ENCODE data around the gene OLIG3.
A peak's percentile ranks its signal among the peaks of the same experiment; 100 is the strongest.

Gene OLIG3

DNA sequence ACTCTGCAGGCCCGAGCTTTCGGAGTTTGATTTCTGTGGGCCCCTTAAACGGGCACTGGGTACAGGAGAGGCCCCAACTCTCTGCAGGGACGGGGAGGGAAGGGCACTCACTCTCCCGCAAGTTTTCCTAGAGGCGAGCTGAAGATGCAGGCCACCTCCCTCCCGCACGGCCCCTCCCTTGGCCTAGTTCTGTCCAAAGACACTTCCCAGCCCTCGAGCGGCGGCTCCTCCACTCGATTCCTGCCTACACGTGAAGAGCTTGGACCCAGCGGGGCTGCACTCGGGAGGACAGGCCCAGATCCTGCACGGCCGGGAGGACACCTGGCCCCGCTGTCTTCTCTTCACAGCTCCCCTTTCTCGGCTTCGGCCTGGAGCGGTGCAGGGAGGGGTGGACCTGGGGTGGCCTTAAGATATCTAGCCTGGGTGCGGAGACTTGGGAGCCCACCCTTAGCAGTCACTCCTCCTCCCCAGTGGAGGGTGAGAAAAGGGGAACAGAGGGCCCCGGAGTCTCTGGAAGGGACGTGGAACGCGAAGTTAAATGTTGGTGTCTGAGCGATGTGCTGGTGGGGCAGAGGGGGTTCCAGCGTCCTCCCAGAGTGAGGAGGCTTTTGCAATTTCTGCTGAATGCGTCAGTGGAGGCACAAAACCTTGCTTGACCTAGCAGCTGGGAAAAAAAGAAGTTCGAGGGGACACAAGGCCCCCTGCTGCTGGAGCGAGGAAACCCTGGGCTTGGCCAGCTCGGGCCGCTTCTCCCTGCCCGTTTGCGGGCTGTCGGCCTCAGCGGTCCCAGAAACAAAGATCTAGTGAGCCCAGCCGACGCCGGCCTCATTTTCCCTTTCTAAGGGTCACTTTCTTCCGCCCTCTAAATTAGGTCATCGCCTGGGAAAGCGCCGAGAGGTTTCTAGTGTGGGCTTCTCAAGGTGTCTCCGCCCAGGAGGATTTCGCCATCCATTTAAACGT lies 4.9 kb downstream of the OLIG3 start:
- H3K4me1 Mint-ChIP-seq = peaks cover 35% of the 10 kb centered on the region
- no peaks in the 10 kb centered on the region for H3K36me3 Mint-ChIP-seq
- no peak overlapping the region for H3K27ac Mint-ChIP-seq
- peak overlapping the region; percentile 26 for H3K4me3 Mint-ChIP-seq
- H3K27me3 Mint-ChIP-seq = peaks cover 68% of the 10 kb centered on the region
- no peaks in the 10 kb centered on the region for H3K9me3 Mint-ChIP-seq

GRCh38 chr6:137488150-137489045 lies 5.8 kb downstream of the OLIG3 start:
- Mint-ChIP-seq H3K27me3 (peaks cover 65% of the 10 kb centered on the region), H3K36me3 (no peaks in the 10 kb centered on the region), H3K27ac (no peak overlapping the region), H3K9me3 (no peaks in the 10 kb centered on the region), H3K4me1 (peaks cover 27% of the 10 kb centered on the region), H3K4me3 (peak overlapping the region; percentile 61)

GRCh38 chr6:137487869-137488149 lies 6.4 kb downstream of the OLIG3 start:
- Mint-ChIP-seq H3K27ac (no peak overlapping the region), H3K36me3 (no peaks in the 10 kb centered on the region), H3K4me3 (peak overlapping the region; percentile 23), H3K4me1 (peaks cover 25% of the 10 kb centered on the region), H3K9me3 (no peaks in the 10 kb centered on the region), H3K27me3 (peaks cover 64% of the 10 kb centered on the region)

DNA sequence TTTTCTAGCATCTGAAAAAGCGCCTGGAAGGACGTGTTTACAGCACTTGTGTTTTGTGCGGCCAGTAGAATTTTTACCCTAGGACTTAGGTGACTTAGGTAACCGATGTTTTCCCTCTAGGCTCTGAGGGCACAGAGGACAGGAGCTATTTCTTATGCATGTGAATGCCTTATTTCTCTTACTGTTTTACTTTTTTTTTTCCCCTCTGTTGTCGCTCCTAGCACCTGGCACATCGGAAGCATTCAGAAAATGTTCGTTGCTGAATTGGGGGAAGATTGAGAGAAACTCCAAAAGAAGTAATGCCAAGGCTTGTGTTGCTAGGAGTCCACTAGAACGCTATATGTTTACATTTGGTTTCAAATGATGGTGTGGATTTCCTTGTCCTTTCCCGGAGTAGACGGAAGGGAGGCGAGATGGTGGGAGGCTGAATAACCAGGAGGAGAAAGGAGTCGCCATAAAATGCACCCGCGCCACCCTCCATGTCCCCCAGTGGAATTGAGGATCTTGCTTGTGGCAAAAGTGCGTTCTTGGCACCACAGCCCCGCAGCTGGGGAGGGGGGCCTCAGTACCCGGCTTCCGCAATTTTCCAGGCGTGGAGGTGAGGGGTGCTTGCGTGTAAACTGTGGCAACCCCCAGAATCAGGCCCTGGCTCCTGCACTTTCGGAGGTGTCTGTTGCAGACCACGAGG lies 6.9 kb downstream of the OLIG3 start:
- Mint-ChIP-seq H3K36me3 (no peaks in the 10 kb centered on the region), H3K4me1 (peaks cover 20% of the 10 kb centered on the region), H3K4me3 (peak overlapping the region; percentile 70), H3K9me3 (no peaks in the 10 kb centered on the region), H3K27me3 (peaks cover 59% of the 10 kb centered on the region), H3K27ac (no peak overlapping the region)

DNA sequence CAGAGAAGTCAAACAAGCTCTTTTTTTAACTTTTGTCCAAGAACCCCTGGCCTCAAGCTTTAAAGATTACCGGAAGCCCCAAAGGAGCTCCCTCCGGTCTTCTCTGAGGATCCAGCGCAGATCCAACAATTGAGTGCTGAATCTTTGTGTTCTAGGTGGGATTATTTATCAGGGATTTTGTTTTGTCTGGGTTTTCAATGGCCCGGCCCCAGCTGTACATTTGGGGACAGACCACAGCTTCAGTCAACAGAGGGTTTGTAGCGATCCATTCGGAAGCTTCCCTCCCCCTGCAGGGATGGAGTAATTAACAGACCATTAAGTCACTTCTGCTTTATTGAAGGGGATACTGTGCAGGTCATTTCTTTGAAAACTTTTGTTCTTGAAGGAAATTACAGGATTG lies 7.8 kb downstream of the OLIG3 start:
- Mint-ChIP-seq H3K4me1 (peaks cover 14% of the 10 kb centered on the region), H3K36me3 (no peaks in the 10 kb centered on the region), H3K9me3 (no peaks in the 10 kb centered on the region), H3K27me3 (peaks cover 56% of the 10 kb centered on the region), H3K4me3 (no peak overlapping the region), H3K27ac (no peak overlapping the region)

DNA sequence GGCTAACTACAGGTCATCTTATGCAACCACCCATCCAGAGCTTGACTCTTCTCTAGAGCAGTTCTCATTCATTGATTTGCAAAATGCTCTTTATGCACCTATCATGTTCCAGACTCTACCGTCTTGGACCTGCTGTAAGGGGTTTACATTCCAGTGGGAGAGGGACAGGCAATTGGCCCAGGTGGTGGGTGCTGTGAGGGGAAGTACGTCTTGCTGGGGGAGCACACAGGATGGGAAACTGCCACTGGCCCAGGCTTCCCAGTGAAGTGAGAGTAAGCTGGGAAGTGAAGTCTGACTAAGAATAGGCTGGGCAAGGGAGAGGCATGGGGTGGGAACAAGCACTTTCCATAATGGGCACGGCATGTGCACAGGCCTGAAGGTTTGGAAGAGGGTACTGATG lies 13.8 kb downstream of the OLIG3 start:
- Mint-ChIP-seq H3K4me3 (no peak overlapping the region), H3K4me1 (no peaks in the 10 kb centered on the region), H3K9me3 (no peaks in the 10 kb centered on the region), H3K27me3 (peaks cover 18% of the 10 kb centered on the region), H3K36me3 (no peaks in the 10 kb centered on the region), H3K27ac (no peak overlapping the region)

- Mint-ChIP-seq H3K4me1 (no peaks in the 10 kb centered on the region), H3K27me3 (peaks cover 6% of the 10 kb centered on the region), H3K27ac (peak overlapping the region; percentile 15), H3K9me3 (no peaks in the 10 kb centered on the region), H3K4me3 (no peak overlapping the region), H3K36me3 (no peaks in the 10 kb centered on the region)
These were observed 19.1 kb downstream of the OLIG3 start for GRCh38 chr6:137475103-137475502.

DNA sequence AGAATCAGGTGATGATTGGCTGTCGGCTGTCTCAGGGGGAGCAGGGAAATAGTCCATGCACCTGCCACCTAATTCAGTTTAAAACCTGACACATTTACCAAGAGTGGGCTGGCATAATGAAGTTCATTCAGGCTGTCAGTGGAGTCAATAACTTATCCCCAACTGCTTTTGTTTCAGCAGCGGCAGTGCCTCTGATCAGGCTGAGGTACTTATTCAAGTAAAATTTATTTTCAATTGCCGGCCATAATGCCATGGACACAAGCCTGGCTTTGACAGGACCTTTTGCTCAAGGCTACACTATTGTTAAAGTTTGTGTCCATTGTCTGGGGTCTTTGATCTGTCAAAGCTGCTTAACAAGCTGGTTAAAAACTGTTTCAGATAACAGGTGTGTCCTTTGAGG lies 20.6 kb downstream of the OLIG3 start:
- Mint-ChIP-seq H3K9me3 (no peaks in the 10 kb centered on the region), H3K36me3 (no peaks in the 10 kb centered on the region), H3K27me3 (peaks cover 6% of the 10 kb centered on the region), H3K4me1 (no peaks in the 10 kb centered on the region), H3K4me3 (no peak overlapping the region), H3K27ac (no peak overlapping the region)

DNA sequence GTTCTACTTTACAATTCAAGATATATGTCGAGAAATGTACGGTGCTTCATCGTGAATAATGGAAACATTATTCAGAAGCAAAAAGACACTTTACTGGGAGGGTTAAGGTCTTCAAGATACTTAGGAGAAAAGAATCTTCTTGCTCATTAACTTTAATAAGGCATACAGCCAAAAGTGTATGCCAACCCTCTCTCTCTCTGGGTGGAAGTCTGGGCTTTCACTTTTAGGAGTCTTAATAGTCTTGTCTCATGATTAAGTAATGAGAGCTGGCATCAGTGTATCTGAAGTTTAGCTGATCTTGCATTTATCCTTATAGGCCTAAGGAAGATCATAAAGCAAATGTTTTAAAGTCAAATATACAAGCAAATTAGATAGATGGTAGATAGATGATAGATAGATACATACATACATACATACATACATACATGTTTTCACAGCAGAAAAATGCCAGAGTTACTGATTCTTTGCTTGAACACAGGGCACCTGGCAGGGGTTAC lies 21.5 kb downstream of the OLIG3 start:
- Mint-ChIP-seq H3K4me1 (no peaks in the 10 kb centered on the region), H3K9me3 (no peaks in the 10 kb centered on the region), H3K4me3 (no peak overlapping the region), H3K27me3 (peaks cover 6% of the 10 kb centered on the region), H3K27ac (no peak overlapping the region), H3K36me3 (no peaks in the 10 kb centered on the region)

- H3K27ac Mint-ChIP-seq = no peak overlapping the region
- peaks cover 6% of the 10 kb centered on the region for H3K27me3 Mint-ChIP-seq
- no peaks in the 10 kb centered on the region for H3K9me3 Mint-ChIP-seq
- no peaks in the 10 kb centered on the region for H3K36me3 Mint-ChIP-seq
- no peak overlapping the region for H3K4me3 Mint-ChIP-seq
- H3K4me1 Mint-ChIP-seq = no peaks in the 10 kb centered on the region
These were observed 22.2 kb downstream of the OLIG3 start for GRCh38 chr6:137471986-137472385.

GRCh38 chr6:137471497-137471896 lies 22.7 kb downstream of the OLIG3 start:
- Mint-ChIP-seq H3K27me3 (peaks cover 6% of the 10 kb centered on the region), H3K9me3 (no peaks in the 10 kb centered on the region), H3K36me3 (no peaks in the 10 kb centered on the region), H3K4me3 (no peak overlapping the region), H3K4me1 (no peaks in the 10 kb centered on the region), H3K27ac (no peak overlapping the region)

GRCh38 chr6:137467211-137467610 lies 27.0 kb downstream of the OLIG3 start:
- no peak overlapping the region for H3K4me3 Mint-ChIP-seq
- H3K27me3 Mint-ChIP-seq = peaks cover 3% of the 10 kb centered on the region
- no peak overlapping the region for H3K27ac Mint-ChIP-seq
- H3K9me3 Mint-ChIP-seq = no peaks in the 10 kb centered on the region
- H3K36me3 Mint-ChIP-seq = no peaks in the 10 kb centered on the region
- H3K4me1 Mint-ChIP-seq = no peaks in the 10 kb centered on the region

GRCh38 chr6:137465378-137466009 lies 28.7 kb downstream of the OLIG3 start:
- Mint-ChIP-seq H3K4me1 (no peaks in the 10 kb centered on the region), H3K36me3 (no peaks in the 10 kb centered on the region), H3K9me3 (no peaks in the 10 kb centered on the region), H3K27me3 (peaks cover 1% of the 10 kb centered on the region), H3K27ac (no peak overlapping the region), H3K4me3 (no peak overlapping the region)

GRCh38 chr6:137452333-137452894 lies 41.8 kb downstream of the OLIG3 start:
- Mint-ChIP-seq H3K27me3 (peaks cover 5% of the 10 kb centered on the region), H3K4me3 (no peak overlapping the region), H3K27ac (no peak overlapping the region), H3K9me3 (peaks cover 6% of the 10 kb centered on the region), H3K4me1 (no peaks in the 10 kb centered on the region), H3K36me3 (peaks cover 3% of the 10 kb centered on the region)

DNA sequence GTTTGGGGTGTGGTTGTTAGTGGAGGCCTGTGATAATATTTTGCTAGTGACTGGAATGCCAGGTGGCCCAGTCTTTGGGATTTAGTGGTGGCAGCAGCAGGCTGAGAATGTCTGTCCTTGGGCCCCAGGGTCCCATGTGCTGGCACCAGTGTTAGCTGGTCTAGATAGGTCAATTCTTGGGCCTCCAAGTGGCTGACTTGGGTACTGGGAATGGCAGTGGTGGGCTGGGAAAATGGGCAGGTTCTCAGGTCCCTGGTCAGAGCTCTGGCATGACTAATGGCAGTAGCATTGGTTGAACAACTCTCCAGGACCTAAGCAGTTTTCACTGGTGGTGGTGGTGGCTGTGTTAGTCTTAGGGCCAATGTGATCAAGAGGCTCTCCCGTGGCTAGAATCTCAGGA lies 50.3 kb downstream of the OLIG3 start:
- H3K9me3 Mint-ChIP-seq = peaks cover 10% of the 10 kb centered on the region
- H3K36me3 Mint-ChIP-seq = peaks cover 1% of the 10 kb centered on the region
- H3K27ac Mint-ChIP-seq = no peak overlapping the region
- H3K4me1 Mint-ChIP-seq = peaks cover 6% of the 10 kb centered on the region
- H3K27me3 Mint-ChIP-seq = no peaks in the 10 kb centered on the region
- no peak overlapping the region for H3K4me3 Mint-ChIP-seq

Data from activated naive CD4-positive, alpha-beta T cell treated with anti-CD3 and anti-CD28 coated beads, Interleukin-2, amount 50 U/mL, for 24 hours (primary cell).